ENCODE results near the gene TAS2R43.
"Not testable (repeated sequence)": the region's sequence is repeated elsewhere in the genome, so short reads cannot be mapped to it uniquely, and the experiment has no call there.

Gene TAS2R43

GRCh38 chr12:11059784-11060183 lies 32.3 kb downstream of the TAS2R43 start:
- DNase-seq (ENCODE audit: low read depth): peak; percentile 11

DNA sequence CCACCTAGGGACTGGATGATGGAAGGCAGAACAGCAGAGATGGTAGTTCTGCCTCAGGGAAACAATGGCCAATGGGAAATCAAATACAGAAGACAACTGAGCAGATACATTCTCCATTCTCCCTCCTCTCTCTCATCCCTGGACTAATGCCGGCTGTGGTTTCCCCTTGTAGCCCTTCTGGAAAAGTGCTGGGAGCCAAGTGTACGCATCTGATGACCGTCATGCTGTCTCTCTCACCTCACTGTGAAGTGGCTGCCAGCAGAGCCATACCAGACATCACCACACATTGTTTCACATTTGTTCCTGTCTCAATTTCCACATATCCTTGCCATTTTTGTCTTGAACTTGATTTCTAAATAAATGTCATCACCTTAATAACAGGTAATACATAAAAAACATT lies 33.1 kb downstream of the TAS2R43 start:
- DNase-seq (ENCODE audit: low read depth): no peak

DNA sequence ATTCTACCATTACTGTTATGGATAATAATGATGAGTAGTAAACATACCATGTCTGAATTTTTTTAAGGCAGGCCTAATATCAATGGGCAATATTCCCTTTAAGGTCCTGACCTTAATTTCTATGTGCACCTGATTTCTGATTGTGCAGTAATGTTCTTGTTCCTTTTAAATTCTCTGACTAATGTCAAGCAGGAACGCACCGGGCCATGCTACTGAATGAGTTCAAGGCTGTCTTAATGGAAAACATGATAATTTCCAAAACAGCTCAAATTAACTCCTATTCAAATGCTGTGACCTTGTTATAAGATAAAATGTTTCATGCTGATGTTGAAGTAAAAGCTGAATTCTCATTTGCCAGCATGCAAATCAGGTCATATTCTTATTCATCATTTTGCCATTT lies 36.8 kb downstream of the TAS2R43 start:
- DNase-seq (ENCODE audit: low read depth): no peak

DNA sequence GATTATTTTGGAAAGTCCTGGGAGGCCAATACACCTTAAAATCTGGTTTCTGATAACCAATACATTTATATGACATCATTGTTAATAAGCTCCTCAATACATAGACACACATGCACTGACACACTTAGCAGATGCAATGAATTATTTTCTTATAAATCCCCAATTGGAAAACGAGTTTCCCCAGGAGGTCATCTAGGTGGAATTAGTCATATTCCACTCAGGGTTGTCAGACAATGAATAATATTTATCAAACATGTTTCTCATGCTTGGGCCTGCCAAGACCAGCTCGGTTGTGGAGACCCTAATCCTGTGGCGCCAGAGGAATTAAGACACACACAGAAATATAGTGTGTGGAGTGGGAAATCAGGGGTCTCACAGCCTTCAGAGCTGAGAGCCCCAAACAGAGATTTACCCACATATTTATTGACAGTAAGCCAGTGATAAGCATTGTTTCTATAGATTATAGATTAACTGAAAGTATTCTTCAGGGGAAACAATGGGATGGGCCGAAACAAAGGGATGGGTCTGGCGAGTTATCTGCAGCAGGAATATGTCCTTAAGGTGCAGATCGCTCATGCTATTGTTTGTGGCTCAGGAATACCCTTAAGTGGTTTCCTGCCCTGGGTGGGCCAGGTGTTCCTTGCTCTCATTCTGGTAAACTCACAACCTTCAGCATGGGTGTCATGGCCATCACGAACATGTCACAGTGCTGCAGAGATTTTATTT lies 42.1 kb downstream of the TAS2R43 start:
- DNase-seq (ENCODE audit: low read depth): not testable (repeated sequence)

GRCh38 chr12:11041366-11041765 lies 50.7 kb downstream of the TAS2R43 start:
- not testable (repeated sequence) for DNase-seq (ENCODE audit: low read depth)

Measured in ELR (cell line).